GM18867 (cell line): ENCODE data around the gene RBMXL3.
A peak's percentile ranks its signal among the peaks of the same experiment; 100 is the strongest.
"Not testable (repeated sequence)": the region's sequence is repeated elsewhere in the genome, so short reads cannot be mapped to it uniquely, and the experiment has no call there.

Experiments used
- ATAC-seq: cut with Tn5 transposase; IDR thresholded peaks from one replicate; pipeline ENCODE4 v1.9.1; 2021; ENCODE audit warnings: mild to moderate bottlenecking, moderate library complexity; ENCODE audit not compliant: unreplicated experiment

Gene RBMXL3

GRCh38 chrX:115189110-115189509 is at the start of gene RBMXL3:
RBMXL3 (plus strand) TSS chrX:115189410; CDS start chrX:115189442, 32 bp downstream.
- no peak for ATAC-seq

DNA sequence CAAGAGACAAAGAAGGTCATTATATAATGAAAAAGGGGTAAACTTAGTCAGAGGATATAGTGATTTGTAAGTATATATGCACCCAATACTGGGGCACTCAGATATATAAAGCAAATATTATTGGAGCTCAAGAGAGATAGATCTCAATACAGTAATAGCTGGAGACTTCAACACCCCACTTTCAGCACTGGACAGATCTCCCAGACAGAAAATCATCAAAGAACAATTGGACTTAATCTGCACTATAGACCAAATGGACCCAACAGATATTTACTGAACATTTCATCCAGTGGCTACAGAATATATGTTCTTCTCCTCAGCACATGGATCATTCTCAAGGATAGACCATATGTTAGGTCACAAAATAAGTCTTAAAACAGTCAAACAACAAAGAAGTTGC is 47.2 kb upstream of the RBMXL3 start:
- ATAC-seq: no peak

- no peak for ATAC-seq
These were observed 42.0 kb upstream of the RBMXL3 start for GRCh38 chrX:115147220-115147619.

DNA sequence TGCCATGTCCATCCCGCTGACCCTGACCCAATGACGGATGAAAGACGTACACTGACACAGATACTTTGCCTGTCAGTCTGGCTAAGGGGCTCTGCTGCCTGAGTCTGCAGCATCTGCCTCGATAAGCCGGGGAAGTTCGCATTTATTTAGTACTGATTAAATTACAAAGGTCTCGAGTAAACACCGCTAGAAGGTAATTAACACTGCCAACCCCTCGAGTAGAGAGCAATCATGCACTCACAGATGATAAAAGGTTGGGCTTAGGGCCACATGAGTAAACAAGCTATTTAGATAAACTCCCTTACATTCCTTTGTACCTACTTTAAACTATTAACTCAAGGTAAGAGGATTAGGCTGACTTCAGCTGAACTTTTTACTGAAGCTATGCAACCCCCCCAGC is 16.0 kb upstream of the RBMXL3 start:
- no peak for ATAC-seq

- no peak for ATAC-seq
These were observed 14.7 kb upstream of the RBMXL3 start for GRCh38 chrX:115174548-115174947.

GRCh38 chrX:115177932-115178331 is 11.3 kb upstream of the RBMXL3 start:
- no peak for ATAC-seq

GRCh38 chrX:115178473-115178872 is 10.7 kb upstream of the RBMXL3 start:
- no peak for ATAC-seq

GRCh38 chrX:115183980-115184379 is 5.2 kb upstream of the RBMXL3 start:
- no peak for ATAC-seq

DNA sequence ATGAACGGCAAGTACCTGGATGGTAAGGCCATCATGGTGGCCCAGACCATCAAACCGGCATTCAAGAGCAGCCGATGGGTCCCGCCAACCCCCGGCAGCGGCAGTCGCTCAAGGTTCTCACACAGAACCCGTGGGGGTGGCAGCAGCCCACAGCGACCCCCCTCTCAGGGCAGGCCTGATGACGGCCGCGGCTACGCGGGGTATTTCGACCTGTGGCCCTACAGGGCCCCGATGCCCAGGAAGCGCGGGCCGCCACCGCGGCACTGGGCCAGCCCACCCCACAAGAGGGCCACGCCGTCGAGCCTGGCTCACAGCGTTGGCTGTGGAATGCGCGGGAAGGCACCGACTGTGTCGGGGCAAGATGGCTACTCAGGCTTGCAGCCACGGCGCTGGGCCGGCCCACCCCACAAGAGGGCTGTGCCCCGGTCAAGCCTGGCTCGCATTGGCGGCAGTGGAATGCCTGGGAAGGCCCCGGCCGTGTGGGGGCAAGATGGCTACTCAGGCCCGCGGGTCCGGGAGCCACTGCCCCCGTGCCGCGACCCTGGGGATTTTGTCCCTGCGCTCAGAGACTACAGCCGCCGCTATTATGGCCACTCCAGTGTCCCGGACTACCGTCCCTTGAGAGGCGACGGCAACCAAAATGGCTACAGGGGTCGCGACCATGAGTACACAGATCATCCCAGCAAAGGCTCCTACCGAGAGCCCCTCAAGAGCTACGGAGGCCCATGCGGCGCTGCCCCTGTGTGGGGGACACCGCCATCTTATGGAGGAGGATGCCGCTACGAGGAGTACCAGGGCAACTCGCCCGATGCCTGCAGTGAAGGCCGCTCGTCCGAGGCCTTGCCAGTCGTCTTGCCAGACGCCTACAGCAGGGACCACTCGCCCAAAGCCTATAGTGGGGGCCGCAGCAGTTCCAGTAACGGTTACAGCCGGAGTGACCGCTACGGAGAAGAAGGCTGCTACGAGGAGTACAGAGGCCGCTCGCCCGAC is 731 bp downstream of the RBMXL3 start:
- ATAC-seq: no peak

GRCh38 chrX:115190636-115191489 is 1.7 kb downstream of the RBMXL3 start:
- no peak for ATAC-seq

DNA sequence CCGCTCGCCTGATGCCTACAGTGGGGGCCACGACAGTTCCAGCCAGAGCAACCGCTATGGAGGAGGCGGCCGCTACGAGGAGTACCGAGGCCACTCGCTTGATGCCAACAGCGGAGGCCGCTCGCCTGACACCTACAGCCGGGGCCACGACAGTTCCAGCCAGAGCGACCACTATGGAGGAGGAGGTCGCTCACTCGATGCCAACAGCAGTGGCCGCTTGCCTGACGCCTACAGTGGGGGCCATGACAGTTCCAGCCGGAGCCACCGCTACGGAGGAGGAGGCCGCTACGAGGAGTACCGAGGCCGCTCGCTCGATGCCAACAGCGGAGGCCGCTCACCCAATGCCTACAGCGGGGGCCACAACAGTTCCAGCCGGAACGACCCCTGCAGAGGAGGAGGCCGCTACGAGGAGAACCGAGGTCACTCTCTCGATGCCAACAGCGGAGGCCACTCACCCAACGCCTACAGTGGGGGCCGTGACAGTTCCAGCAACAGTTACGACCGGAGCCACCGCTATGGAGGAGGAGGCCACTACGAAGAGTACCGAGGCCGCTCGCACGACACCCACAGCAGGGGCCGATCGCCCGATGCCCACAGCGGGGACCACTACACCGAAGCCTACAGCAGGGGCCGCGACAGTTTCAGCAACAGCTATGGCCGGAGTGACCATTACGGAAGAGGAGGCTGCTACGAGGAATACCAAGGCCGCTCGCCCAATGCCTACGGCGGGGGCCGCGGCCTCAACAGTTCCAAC is 2.5 kb downstream of the RBMXL3 start:
- no peak for ATAC-seq

DNA sequence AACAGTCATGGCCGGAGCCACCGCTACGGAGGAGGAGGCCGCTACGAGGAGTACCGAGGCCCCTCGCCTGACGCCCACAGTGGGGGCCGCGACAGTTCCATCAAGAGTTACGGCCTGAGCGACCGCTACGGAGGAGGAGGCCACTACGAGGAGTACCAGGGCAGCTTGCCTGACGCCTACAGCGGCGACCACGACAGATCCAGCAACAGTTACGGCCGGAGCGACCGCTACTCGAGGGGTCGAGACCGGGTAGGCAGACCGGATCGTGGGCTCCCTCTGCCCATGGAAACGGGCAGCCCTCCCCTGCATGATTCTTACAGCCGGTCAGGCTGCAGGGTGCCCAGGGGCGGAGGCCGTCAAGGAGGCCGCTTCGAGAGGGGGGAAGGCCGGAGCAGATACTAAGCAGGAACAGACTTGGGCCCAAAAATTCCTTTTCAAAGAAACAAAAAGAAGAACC is 3.1 kb downstream of the RBMXL3 start:
- no peak for ATAC-seq

GRCh38 chrX:115204040-115204439 is 14.8 kb downstream of the RBMXL3 start:
- no peak for ATAC-seq

DNA sequence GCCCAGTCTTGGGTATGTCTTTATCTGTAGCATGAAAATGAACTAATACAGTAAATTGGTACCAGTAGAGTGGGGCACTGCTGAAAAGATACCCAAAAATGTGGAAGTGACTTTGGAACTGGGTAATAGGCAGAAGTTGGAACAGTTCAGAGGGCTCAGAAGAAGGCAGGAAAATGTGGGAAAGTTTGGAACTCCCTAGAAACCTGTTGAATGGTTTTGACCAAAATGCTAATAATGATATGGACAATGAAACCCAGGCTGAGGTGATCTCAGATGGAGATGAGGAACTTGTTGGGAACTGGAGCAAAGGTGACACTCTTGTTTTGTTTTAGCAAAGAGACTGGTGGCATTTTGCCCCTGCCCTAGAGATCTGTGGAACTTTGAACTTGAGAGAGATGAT is 20.3 kb downstream of the RBMXL3 start:
- ATAC-seq: not testable (repeated sequence)

- ATAC-seq: no peak
These were observed 24.9 kb downstream of the RBMXL3 start for GRCh38 chrX:115214151-115214550.

DNA sequence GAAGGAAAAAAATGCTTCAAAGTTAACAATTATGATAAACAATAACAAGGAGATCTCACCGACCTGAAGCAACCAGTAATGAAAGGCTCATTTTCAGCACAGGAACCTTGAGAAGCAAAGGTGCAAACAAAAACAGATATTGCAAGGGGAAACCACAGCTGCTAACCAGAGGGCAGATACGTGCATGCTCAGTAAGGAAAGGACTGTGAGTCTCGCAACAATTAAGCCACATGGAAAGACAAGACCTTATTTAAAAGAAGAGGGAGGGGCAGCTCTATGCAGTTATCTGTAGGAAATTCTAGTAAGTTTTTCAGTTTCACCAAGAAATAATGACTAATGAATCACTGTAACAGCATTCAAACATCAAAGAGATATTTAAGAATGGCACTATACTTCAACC is 25.4 kb downstream of the RBMXL3 start:
- ATAC-seq: no peak

GRCh38 chrX:115217346-115217745 is 28.1 kb downstream of the RBMXL3 start:
- not testable (repeated sequence) for ATAC-seq

DNA sequence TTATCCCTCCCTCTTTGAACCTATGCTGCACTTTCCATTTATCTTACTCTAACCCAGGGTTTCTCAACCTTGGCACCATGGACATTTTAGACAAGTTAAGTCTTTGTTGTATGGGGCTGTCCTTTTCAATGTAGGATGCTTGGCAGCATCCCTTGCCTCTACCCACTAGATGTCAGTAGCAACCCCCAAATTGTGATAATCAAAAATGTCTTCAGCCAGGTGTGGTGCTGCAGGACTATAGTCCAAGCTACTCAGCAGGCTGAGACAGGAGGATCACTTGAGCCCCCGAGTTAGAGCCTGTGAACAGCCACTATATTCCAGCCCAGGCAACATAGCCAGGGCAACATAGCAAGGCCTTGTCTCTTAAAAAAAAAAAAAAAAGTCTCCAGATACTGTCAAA is 37.7 kb downstream of the RBMXL3 start:
- peak; percentile 93 for ATAC-seq

DNA sequence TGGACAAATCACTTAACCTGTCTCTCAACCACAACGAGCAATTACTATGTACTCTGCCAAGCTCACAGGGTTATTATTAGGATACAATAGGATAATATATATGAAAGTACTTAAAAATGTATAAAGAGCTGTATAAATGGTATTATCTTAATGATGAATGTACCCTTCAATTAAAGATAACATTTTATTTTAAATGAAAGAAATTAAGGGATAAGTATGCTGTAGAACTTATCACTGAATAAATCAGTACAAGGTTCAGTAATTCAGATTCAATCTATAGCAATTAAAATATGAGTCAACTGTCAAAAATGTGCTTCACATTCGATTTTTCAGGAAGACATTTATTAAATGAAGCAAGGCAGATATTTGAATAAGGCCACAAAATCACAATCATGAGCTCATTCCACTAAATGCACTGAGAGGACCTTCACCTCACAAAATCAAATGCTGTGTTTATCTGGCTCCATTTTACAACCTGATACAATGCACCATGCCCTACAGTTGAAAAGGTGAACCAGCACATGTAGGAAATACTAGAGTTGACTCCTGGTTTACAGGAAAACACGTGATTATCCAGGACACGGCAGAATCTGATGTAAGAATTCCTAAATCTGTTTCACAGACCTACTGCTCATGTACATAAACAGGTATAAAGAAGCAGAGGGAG is 40.3 kb downstream of the RBMXL3 start:
- no peak for ATAC-seq

- ATAC-seq: no peak
These were observed 43.8 kb downstream of the RBMXL3 start for GRCh38 chrX:115232933-115233496.
